H1 (cell line): Measurements from ENCODE around the gene MMP13. TPM values are rescaled to one million over a fixed set of nuclear protein-coding genes. Genes with fewer than 3 reads are reported as not detected.

ENCODE experiments used
- CHD7 ChIP-seq: fragments of 300-600 bp; sonication (generic); IDR thresholded peaks from 2 replicates; pipeline ENCODE4 v1.7.1; 2012; ENCODE audit warnings: low read length, moderate library complexity, mild to moderate bottlenecking, inconsistent platforms; ENCODE audit not compliant: insufficient replicate concordance
- CREB1 ChIP-seq: IDR thresholded peaks from 2 replicates; pipeline ENCODE4 v1.6.1; 2012; ENCODE audit warnings: inconsistent platforms
- CTBP2 ChIP-seq: IDR thresholded peaks from 2 replicates; pipeline ENCODE4 v1.7.0; 2011; ENCODE audit warnings: borderline replicate concordance, mild to moderate bottlenecking, moderate library complexity, mixed read lengths, low read length; ENCODE audit not compliant: insufficient read depth, insufficient read length
- GABPA ChIP-seq: IDR thresholded peaks from 2 replicates; pipeline ENCODE4 v1.6.1; 2011; ENCODE audit warnings: mild to moderate bottlenecking, low read length, moderate library complexity, borderline replicate concordance; ENCODE audit not compliant: insufficient read depth
- GTF2F1 ChIP-seq: IDR thresholded peaks from 2 replicates; pipeline ENCODE4 v1.6.1; 2012; ENCODE audit warnings: low read depth, low read length, improper control_type of control experiment, borderline replicate concordance
- HDAC2 ChIP-seq, 2 experiments: fragments of 300-600 bp in 1 of 2; sonication (generic) in 1 of 2; IDR thresholded peaks; 2 replicates each; pipeline ENCODE4 v1.6.1; 2011 to 2012; ENCODE audit warnings: low read depth in 2 of 2, low read length in 2 of 2, mild to moderate bottlenecking in 2 of 2, moderate library complexity in 2 of 2, borderline replicate concordance in 1 of 2, inconsistent platforms in 1 of 2
- HDAC6 ChIP-seq: IDR thresholded peaks from one replicate; pipeline ENCODE4 v1.7.1; 2012; ENCODE audit warnings: low read depth, mild to moderate bottlenecking, inconsistent platforms, low read length, moderate library complexity
- RBBP5 ChIP-seq: IDR thresholded peaks from 2 replicates; pipeline ENCODE4 v1.7.1; 2012; ENCODE audit warnings: low read depth, mild to moderate bottlenecking, inconsistent platforms, low read length, moderate library complexity, borderline replicate concordance
- RFX5 ChIP-seq: IDR thresholded peaks from 2 replicates; pipeline ENCODE4 v1.6.1; 2011; ENCODE audit warnings: low read depth, low read length, improper control_type of control experiment, borderline replicate concordance
- TEAD4 ChIP-seq: IDR thresholded peaks from 2 replicates; pipeline ENCODE4 v1.6.1; 2012; ENCODE audit warnings: low read depth, low read length, inconsistent platforms, mixed read lengths
- polyA plus RNA-seq, 7 experiments: library from polyadenylated mRNA; depleted of rRNA in 3 of 7; stranded (reverse) in 5 of 7; unstranded in 2 of 7; fragments of >200 nt in 5 of 7; fragments of 200-250 nt in 2 of 7; gene quantifications; 1 replicate in 5 of 7; 2 replicates in 1 of 7; 4 replicates in 1 of 7; pipeline versions ENCODE4 v1.2.1 to v1.2.3, GENCODE V29; 2011 to 2013; ENCODE audit warnings: missing spikeins in 2 of 7, mixed read lengths in 2 of 7
- total RNA-seq: library from RNA; stranded (reverse); fragmentation: NEBNext Ultra II Directional; extraction: Animal tissue kit (Norgen Biotek cat#: 25700); gene quantifications from 2 replicates; pipeline ENCODE4 v1.2.1, GENCODE V29; 2021

Gene MMP13
- total and polyA plus RNA-seq, 2 of the 8 experiments (the other 6 are each of a cell fraction or from before 2014, with no cell fraction given) = not detected

DNA sequence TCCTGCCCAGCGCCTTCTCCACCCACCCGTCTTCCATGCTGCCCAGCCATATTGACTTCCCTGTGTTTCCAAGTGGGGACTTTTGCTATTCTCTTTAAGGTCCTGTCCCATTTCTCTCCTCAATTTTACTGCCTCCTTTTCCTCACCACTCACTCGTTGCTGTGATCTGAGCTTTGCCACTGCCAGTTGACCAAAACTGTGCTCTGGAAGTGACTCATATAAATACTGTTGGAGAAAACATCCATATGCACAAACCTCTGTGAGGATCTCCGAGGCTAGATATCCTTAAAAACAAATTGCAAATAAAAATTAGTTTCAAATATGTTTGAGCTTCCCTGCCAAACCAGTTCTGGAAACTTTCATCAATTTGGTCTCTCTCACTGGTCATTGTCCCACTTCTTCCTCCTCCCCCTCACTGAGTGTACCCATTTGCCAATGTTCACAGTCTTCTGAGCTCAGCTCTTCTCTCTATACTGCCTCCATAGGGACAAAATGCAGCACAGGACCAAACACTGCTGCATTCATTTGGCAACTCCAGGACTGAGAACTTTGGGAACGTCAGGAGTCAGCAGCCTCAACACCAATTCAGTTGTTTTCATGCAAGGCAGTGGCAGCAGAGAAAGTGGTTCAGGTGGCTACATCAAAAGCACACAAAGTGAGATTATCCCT lies 34.0 kb upstream of the MMP13 start (continued):
- no peak for TF ChIP-seq CHD7
- no peak for TF ChIP-seq HDAC2 (IDR thresholded peaks at IDR 0.05; ENCODE audit: borderline replicate concordance in 1 of 2, low read depth in 2 of 2, low read length in 2 of 2)
- TF ChIP-seq CREB1 = no peak
- no peak for TF ChIP-seq CTBP2
- TF ChIP-seq GTF2F1 = no peak
- no peak for TF ChIP-seq RBBP5
- no peak for TF ChIP-seq GABPA
- no peak for TF ChIP-seq TEAD4
- no peak for TF ChIP-seq RFX5
- no peak for TF ChIP-seq HDAC6
